HG02852 (cell line): Measurements from ENCODE around the gene AK8.

Experiments used
- ATAC-seq: cut with Tn5 transposase; IDR thresholded peaks from one replicate; pipeline ENCODE4 v1.9.1; 2021; ENCODE audit warnings: mild to moderate bottlenecking, moderate library complexity; ENCODE audit not compliant: unreplicated experiment

Gene AK8

DNA sequence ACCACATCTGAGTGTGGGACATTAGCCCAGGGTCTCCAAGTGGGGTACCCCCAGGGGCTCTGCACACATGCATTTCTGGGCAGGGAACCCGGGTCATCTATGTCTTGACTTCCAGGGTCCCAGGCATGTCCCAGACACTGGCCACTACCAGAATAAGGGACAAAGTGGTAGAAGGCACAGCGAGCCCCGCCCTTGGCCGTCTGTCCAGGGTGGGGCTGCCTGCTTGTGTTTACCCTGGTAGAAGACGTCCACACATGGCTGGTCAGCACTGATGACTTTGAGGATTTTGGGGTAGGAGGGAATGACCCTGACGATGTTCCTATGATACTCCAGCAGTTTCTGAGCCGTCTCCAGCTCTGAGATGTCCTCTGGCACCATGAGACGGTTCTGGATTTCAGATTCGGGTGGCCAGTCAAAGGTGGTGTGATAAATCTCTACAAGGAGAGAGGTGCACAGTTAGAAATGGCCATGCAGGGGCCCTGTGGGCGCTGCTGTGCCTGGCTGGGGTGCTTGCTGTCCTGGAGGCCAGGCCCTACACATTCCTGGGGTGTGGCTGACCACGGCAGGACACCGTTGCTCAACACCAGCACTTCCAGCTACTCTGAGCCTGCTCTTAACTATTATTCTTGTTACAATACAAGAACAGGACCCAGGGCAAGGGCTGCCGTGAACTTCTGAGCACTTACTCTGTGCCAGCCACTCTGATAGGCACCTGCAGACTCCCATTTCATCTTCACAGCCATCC is 51.3 kb downstream of the AK8 start:
- ATAC-seq: no peak

DNA sequence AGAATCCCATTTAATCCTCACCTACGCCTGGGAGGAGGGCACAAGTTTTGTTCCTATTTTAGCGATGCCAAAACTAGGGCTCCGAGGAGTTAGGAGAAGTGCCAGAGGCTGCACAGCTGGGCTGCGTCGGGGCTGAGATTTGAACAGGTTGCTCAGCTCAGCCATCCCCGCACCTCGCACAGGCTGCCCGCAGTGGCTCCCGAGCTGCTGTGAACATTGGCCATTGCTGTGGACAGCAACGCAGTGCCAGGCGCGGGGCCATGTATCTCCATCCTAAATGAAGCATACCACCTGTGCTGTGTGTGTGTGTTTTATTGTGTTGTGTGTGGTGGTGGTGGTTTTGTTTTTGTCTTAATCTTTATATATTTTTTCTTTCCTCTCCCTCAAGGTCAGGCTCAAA is 52.0 kb downstream of the AK8 start:
- ATAC-seq: no peak

DNA sequence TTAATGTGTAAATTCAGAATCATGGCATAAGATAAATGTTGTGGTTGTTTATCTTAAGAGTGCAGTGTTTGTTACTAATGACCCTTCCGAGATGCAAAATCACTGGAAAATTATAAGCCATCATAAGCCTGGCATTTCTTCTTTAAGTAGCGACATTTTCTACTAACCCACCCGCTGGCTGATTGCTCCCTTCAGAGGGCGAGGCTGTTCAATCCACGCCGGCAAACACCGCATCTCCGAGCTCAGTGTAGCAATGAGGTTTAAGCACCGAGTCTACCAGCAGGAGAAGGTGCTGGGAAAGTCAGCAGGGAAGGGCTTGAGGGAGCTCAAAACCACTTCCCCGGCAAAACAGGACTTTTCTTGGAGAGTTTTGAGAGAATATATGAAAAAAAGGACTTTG is 52.7 kb downstream of the AK8 start:
- no peak for ATAC-seq

DNA sequence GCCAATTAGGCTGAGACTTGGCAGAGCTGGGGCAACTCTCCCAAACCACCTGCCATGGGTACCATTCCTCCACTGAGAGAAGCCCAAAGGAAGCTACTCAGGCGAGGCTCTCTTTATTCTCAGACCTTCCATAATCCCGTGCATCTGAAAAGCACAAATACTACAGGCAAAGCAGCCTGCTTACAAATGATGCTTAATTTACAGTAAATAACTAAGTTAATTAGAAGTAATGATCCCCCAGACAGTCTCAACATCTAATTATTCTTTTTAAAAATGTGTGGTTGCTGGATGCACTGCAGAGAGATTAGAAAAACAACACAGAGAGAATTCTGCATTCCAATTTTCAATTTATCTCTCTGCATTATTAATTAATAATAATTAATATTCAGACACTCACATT is 53.1 kb downstream of the AK8 start:
- ATAC-seq: no peak

DNA sequence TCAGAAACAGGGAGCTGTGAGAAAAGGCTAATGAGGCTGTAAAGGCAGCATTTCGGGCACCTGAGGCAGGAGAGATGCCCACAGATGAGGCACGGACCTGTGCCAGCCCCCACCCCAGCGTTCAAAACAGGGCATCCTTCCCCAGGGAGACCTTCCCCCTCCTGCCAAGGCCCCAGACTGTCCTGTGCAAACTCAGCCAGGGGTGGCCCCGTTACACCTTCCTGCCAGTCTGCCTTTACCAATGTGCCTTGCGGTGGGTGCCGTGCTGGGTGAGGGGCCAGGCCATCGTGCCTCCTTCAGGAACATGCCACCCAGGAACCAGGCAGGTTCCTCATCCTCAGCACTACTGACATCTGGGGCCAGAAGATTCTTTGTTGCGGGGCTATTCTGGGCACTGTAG is 53.9 kb downstream of the AK8 start:
- ATAC-seq: no peak

DNA sequence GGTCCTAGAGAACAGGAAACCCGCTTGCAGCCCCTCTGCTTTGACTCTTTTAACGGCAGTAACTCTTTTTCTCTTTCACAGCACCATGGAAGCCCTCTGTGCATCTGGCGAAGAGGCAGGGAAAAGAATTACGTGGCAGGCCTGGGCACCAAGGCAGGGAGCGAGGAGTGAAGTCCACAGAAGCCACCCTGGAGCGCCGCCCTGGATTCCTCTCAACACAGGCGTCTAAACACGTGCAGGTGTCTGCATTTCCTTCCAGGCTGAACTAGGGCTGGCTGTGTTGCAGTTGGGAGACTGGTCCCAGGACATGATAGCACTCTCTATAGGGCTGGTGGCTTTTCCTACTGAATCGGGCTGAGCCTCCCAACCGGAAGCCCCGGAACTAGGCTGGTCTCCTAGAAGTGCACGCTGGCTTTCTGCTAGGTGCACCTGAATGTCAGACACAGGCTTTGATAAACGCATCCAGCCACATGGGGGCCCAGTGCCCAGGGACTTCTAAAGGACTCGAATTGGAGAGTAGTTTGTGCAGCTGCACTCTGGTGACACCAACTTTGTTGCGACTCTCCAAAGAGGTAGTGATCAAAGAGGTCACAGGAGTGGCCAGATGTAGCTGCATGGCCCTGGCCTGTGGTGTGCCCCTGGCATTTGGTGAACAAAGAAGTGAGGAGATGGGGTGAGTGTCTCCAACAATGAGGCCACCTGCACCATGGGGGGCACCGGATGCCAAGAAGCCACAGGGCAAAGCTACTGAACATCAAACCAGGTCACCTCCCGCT is 54.5 kb downstream of the AK8 start:
- ATAC-seq: no peak

DNA sequence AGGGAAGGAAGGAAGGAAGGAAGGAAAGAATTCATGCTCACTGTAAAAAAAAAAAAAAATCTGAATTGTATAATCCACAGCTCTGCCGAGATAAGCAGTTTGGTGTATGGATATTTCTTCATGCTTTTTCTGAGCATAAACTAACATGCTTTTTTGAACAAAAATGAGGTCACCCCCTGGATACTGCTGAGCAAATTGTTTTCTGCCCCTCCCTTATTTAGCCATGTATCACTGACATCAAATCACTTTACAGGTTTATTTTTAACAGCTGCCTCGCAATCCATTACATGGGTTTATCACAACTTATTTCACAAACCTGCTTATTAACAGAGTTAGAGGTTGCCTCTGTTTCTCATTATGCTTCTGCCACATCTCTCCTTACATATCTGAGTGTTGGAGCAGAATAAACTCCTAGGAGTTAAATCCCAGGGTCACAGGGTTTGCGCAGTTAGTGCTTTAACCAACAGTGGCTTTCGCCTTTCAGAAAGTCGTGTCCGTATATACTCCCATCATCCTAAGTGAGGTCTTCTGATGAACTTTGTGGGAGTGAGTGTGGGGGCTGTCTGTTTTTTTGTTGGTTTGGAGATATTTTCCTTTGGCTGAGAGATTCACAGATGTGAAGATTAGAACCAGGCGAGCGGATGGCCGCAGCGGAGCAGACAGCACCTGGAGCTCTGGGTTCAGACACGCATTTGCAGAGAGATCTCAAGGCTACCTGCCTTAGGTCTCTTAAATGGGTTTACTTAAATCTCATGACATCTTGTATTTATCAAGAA is 57.7 kb downstream of the AK8 start:
- no peak for ATAC-seq

DNA sequence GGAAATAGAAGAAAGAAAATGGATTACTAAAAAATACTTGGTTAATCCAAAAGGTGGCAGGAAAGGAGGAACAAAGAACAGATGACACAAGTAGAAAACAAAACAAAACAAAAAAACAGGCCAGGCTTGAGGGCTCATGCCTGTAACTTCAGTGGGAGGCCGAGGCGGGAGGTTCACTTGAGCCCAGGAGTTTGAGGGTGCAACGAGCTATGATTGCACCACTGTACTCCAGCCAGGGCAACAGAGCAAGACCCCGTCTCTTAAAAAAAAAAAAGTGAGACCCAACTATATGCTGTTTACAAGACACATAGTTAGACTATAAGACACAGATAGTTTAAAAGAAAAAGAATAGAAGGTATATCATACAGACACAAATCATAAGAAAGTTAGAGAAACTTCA is 59.5 kb downstream of the AK8 start:
- no peak for ATAC-seq

DNA sequence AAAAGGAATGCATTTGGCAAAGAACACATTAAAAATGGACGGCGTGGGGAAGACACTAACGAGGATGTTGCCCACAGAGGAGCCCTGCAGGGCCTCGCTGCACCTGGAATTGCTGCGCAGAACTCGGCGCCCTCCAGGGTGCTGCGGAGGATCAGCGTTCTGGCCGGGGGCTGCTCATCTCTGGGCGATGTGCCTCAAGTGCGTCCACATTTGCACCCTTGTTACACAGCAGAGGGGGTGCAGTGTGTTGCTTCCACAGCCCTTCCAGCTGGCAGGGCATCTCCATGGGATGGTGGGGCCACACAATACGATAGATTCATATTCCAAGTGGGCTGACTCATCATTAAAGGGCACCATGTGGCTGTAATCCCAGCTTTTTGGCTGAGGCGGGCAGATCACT is 63.1 kb downstream of the AK8 start:
- ATAC-seq: no peak

DNA sequence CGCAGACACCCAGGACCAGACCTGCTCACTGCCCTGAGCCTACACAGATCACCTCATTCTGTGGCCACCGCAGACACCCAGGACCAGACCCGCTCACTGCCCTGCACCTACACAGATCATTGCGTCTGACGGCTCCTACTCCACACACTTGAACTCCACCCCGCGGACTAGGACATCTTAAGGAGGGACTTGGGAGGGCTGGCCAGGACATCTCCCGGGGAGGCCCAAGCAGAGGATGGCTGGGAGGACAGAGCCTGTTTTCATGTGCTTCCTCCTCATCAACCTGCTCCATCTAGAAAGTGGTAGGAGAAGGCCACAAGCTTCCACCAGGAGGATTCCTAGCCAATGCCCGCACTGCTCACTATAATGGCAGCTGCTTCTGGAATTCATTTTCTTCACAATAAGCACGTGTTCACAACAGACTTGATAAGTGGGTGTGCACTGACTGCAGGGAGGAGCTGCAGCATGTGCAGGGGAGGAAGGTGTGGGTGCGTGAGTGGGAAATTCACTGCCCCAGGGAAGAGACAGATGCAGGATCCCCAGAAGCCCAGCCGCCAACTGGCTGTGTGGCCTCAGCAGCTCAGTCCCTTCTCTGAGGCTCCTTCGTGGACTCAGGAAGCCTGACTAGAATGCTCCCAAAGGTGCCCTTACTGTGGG is 64.8 kb downstream of the AK8 start:
- no peak for ATAC-seq

DNA sequence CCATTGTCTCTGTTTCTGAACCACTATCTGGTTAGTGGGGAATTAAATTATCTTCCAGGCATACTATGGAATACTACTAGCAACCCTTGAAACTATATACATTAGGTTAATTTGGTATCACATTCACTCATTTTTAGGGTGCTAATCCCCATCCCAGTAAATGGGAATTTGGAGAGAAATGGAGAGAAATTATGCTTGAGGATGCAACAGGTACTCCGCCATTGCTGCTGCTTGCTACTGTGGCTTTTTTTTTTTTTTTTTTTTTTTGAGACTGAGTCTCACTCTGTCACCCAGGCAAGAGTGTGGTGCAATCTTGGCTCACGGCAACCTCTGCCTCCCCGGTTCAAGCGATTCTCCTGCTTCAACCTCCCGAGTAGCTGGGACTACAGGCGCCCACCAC is 66.1 kb downstream of the AK8 start:
- no peak for ATAC-seq

DNA sequence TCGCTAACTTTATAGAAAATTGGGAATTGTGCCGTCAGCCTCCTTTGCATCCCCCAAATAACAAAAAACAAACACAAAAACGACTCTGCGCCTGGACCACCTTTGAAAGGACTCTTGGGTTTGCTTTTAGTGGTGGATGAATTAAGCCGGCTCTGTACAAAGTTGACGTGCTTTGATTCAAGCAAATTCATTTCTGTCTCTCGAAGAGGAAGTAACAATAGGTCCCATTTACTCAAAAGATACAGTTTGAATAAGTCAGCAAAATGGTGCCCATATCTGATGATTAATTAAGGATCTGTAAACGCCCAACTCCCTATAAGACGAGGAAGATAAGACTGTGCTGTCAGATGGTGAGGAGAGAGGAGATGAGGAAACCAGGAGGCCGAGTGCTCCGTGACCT is 67.8 kb downstream of the AK8 start:
- no peak for ATAC-seq

DNA sequence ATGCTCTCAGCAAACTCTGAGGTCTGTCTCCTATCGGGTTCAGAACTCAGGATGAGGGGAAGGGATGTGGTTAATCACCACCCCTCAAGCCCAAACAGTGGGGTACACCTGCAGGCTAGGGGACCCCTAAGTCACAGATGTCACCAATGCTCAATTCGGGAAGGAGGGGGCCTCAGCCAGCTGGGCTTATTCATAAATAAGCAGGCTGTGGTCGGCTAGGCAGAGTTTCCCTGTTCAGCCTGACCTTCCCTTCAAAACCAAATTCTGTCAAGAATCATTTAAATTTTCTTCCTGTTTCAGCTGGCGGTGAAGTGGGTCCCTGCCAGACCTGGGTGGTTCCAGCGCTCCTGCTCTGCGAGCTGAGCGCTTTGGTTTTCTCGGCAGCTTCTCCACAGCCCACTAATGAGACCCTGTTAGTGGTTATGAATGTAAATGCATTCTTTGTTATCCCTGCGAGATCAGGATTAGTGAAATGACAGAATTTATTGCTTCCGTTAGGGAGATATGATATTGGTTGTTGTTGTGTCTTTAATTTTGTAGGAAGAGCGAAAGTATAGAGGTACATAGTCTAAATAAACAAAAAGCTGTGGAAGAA is 68.3 kb downstream of the AK8 start:
- no peak for ATAC-seq

DNA sequence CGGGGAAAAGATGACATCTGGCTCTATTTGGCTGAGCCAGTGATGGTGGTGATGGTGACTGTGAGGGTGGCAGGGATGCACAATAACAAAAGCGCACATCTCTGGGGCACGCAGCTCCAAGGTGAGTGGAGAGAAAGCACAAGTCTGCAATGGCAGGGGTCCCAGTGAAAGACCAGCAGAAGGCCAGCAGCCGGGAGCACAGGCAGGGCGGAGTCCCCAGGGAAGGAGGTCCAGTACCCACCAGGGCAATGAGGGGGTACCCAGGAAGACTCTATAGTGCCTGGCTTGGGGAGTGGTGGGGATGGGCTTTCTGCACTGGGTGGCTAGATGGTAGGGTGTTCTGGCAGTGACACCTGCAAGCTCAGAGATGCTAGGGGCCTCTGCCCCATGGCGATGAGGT is 69.4 kb downstream of the AK8 start:
- no peak for ATAC-seq

DNA sequence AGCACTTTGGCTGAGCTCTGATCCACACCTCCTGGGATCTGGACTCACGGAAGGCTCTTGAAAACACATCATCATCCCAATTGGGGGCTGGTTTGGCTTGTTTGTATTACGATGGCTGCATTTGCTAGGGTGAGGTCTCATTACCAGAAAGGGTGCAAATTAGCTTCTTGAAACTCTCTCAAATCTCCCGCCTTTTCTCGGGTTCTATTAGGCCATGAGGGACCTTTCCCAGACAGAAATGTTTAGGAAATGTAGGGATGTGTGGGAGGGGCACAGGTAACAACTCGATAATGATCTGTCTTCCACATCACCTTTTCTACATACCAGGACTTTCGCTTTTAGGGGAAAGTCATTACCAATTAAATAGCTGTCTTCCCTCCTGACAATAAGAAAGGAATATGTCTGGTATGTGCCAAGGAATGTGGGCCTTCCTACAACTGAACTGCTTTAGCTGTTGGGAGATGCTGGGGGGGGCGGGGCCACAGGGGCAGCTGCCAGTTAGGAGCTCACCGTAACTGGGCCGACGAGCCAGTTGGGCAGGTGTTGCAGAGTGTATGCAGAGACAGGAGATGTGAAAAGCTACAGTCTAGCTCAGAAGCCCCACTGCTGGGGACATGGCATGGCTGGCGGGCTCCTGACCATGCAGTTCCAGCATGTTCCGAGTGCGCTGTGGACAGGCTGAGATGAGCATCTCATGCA is 71.2 kb downstream of the AK8 start:
- ATAC-seq: no peak

DNA sequence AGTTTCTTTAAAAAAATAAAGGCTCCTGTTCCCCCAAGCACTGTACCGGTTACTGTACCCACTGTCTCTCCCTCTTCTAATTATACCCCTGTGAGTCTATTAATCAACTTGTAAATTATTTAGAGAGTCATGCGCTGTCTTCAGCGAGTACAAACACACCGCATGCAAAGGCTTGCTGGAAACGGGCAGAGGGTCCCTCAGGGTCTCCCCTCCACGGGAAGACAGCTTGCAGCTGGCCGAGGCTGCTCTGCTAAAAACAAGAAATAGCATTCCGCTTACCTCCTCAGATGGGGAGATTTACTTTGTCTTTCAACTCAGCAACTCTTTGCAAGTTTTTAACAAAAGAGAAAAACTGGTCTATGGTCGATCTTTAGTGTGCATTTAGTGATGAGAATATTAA is 71.8 kb downstream of the AK8 start:
- ATAC-seq: no peak

DNA sequence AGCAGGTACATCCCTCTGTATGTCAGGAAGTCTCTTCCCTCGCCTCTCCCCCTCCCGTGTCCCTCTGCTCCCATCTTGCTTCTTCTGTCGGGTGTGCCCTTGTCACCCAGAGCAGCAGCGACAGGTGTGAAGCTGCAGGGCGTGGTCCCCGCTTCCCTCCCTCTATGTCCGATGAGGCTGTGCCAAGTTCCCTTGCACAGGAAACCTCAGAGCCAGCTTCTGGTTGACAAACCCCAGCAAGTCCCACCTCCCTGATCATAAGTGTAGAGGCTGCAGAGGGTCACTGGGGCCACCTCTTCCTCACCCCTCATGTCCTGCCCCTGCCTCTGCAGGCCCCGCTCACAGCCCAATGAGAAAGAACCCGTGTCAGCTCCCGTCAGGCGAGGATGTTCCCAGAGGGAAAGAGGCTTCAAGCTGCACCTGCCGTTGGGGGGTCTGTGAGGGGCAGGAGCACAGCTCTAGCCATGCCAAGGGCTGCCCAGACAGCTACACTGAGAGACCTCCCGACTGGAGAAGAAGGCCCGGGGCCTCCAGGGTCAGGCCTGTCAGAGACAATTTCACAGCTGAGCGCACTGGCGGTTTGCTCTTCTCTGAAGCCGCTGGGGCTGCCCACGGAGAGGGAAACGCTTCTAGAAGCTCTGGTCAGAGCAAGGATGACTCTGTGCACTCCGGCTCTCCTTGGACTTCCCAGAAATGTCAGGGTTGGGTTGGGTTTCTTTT is 73.3 kb downstream of the AK8 start:
- no peak for ATAC-seq

DNA sequence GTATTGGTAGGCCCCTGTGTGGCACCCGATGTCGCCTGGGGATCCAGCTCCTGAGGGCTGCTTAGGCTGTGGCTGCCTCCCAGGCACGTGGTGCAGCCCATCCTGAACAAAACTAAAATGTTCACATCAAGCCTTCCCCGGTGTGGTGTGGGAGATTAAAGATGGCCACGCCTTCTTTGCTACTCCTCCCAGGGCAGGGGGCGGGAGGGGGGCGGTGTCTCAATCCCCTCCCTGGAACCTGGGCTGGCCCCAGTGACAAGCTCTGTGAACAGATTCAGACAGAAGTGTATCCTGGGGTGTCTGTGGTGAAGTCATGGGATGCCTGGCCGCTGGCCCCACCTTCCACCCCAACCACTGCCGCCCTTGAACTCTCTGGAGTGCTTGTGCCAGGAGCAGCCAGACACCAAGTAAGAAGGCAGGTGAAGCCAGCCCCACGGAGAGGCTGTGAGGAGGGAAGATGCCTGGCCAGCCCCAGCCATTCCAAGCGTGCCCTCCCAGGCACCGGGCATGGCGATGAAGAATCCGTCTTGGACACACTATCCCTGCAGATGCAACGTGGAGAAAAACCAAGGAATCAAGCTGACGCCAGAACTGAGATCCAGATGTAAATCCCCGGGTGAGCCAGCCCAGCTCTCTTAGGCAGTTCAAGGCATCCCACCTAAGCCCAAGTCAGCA is 75.8 kb downstream of the AK8 start:
- no peak for ATAC-seq

DNA sequence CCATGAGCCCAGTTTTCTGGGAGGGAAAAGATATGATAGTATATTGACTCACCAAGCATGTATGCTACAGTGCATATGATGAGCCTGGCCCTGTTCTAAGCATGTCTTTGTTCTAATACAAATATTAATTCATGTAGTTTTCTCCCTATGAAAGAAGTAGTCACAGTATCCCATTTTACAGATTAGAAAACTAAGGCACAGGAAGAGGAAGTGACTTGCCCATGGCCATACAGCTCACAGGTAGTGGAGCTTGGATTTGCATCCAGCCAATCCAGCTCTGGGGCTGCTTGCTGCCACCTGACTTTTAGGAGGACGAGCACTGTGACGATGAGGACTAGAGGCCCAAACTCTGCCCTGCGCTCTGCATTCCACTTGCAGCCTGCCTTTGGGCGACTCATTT is 76.4 kb downstream of the AK8 start:
- ATAC-seq: no peak
